ENCODE measurements around the gene HEATR5A. TPM values are rescaled to one million over a fixed set of nuclear protein-coding genes. Genes with fewer than 3 reads are reported as not detected.
A peak's percentile ranks its signal among the peaks of the same experiment; 100 is the strongest.

HEATR5A gene
- total and polyA plus RNA-seq, 11 donors: 22.4 to 57.6 (median 45.5) TPM

- Histone ChIP-seq H3K27me3 (no peaks in the 10 kb centered on the region), H3K27ac (peak overlapping the region in 5 of 12 donors; percentile 18 to 65 (median 33)), H3K36me3 (peaks cover 0 to 82% (median 71%) of the 10 kb centered on the region in 9 donors), H3K9me3 (no peaks in the 10 kb centered on the region), H3K4me1 (peaks cover 0 to 23% (median 9%) of the 10 kb centered on the region in 12 donors), H3K4me3 (no peak overlapping the region)
- TF ChIP-seq CTCF (IDR thresholded peaks at IDR 0.05) (no peak), POLR2A (IDR thresholded peaks at IDR 0.05) (no peak)
- 44 to 54% (median 51%) methylated on average over 2 of the region's 2 CpGs for WGBS, 4 donors
- DNase-seq (no peak), ATAC-seq (peak in 3 of 4 donors; percentile 35 to 65 (median 55))
- intact Hi-C loops (cut with DNase I): no loop called here
These were observed 30.4 kb downstream of the HEATR5A start for GRCh38 chr14:31389946-31390345.

GRCh38 chr14:31388687-31389413 is 31.5 kb downstream of the HEATR5A start:
- DNase-seq (no peak), ATAC-seq (peak; percentile 37 to 64 (median 62))
- WGBS, 4 donors: 29 to 39% (median 36%) methylated on average over 5 of the region's 5 CpGs
- Histone ChIP-seq H3K36me3 (peaks cover 0 to 82% (median 69%) of the 10 kb centered on the region in 9 donors), H3K27ac (peak overlapping the region in 9 of 12 donors; percentile 11 to 65 (median 31)), H3K9me3 (no peaks in the 10 kb centered on the region), H3K4me1 (peaks cover 0 to 23% (median 9%) of the 10 kb centered on the region in 12 donors), H3K4me3 (no peak overlapping the region), H3K27me3 (no peaks in the 10 kb centered on the region)
- TF ChIP-seq CTCF (IDR thresholded peaks at IDR 0.05) (no peak), POLR2A (IDR thresholded peaks at IDR 0.05) (no peak)
- intact Hi-C loops (cut with DNase I): no loop called here

- H3K27me3 ChIP-seq: no peaks in the 10 kb centered on the region
- peaks cover 0 to 83% (median 70%) of the 10 kb centered on the region in 9 donors for H3K36me3 ChIP-seq
- DNase-seq (no peak), ATAC-seq (no peak)
- WGBS, 4 donors: 96 to 99% (median 98%) methylated on average over 7 of the region's 7 CpGs
- intact Hi-C loops (cut with DNase I): no loop called here
- H3K27ac ChIP-seq: no peak overlapping the region
- H3K4me1 ChIP-seq: peaks cover 0 to 23% (median 9%) of the 10 kb centered on the region in 12 donors
- H3K9me3 ChIP-seq: no peaks in the 10 kb centered on the region
- no peak for TF ChIP-seq CTCF (IDR thresholded peaks at IDR 0.05)
- TF ChIP-seq POLR2A (IDR thresholded peaks at IDR 0.05): no peak
- H3K4me3 ChIP-seq: no peak overlapping the region
These were observed 33.3 kb downstream of the HEATR5A start for GRCh38 chr14:31387091-31387490.

GRCh38 chr14:31386271-31386670 is 34.1 kb downstream of the HEATR5A start:
- ATAC-seq: no peak
- peaks cover 0 to 83% (median 70%) of the 10 kb centered on the region in 9 donors for H3K36me3 ChIP-seq

More at GRCh38 chr14:31386271-31386670, 34.1 kb downstream of the HEATR5A start:
- no peak for DNase-seq
- no peaks in the 10 kb centered on the region for H3K27me3 ChIP-seq
- intact Hi-C loops (cut with DNase I): no loop called here
- H3K9me3 ChIP-seq: no peaks in the 10 kb centered on the region
- no peak for TF ChIP-seq CTCF (IDR thresholded peaks at IDR 0.05)
- no peak overlapping the region for H3K4me3 ChIP-seq
- WGBS, 4 donors: 97 to 98% (median 98%) methylated on average over 5 of the region's 5 CpGs
- no peak overlapping the region for H3K27ac ChIP-seq
- H3K4me1 ChIP-seq: peaks cover 0 to 23% (median 9%) of the 10 kb centered on the region in 12 donors
